Measurements from ENCODE around the gene NLN.
A peak's percentile ranks its signal among the peaks of the same experiment; 100 is the strongest.
"Not testable (repeated sequence)": the region's sequence is repeated elsewhere in the genome, so short reads cannot be mapped to it uniquely, and the experiment has no call there.

NLN gene

GRCh38 chr5:65847019-65847418, 125.0 kb downstream of the NLN start:
- not testable (repeated sequence) for H3K4me1 ChIP-seq (ENCODE audit: control insufficient read depth, insufficient read depth, low read length, unreplicated experiment); H3K4me3 ChIP-seq (ENCODE audit: low read depth, low read length); H3K36me3 ChIP-seq (ENCODE audit: insufficient read depth, low read length); H3K27ac ChIP-seq (ENCODE audit: low read depth, low read length); H3K79me2 ChIP-seq (ENCODE audit: control insufficient read depth, insufficient read depth, low read length, unreplicated experiment); H2AFZ ChIP-seq (ENCODE audit: low read length, unreplicated experiment); H3K27me3 ChIP-seq (ENCODE audit: insufficient read depth, low read length)

DNA sequence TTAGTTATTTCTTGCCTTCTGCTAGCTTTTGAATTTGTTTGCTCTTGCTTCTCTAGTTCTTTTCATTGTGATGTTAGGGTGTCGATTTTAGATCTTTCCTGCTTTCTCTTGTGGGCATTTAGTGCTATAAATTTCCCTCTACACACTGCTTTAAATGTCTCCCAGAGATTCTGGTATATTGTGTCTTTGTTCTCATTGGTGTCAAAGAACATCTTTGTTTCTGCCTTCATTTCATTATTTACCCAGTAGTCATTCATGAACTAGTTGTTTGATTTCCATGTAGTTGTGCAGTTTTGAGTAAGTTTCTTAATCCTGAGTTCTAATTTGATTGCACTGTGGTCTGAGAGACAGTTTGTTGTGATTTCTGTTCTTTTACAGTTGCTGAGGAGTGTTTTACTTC, 127.9 kb downstream of the NLN start:
- not testable (repeated sequence) for H3K27me3 ChIP-seq (ENCODE audit: insufficient read depth, low read length); H3K4me3 ChIP-seq (ENCODE audit: low read depth, low read length); H3K36me3 ChIP-seq (ENCODE audit: insufficient read depth, low read length); H3K27ac ChIP-seq (ENCODE audit: low read depth, low read length); H3K4me1 ChIP-seq (ENCODE audit: control insufficient read depth, insufficient read depth, low read length, unreplicated experiment); H2AFZ ChIP-seq (ENCODE audit: low read length, unreplicated experiment); H3K79me2 ChIP-seq (ENCODE audit: control insufficient read depth, insufficient read depth, low read length, unreplicated experiment)

GRCh38 chr5:65854925-65855324, 132.9 kb downstream of the NLN start:
- Histone ChIP-seq H3K4me1 (ENCODE audit: control insufficient read depth, insufficient read depth, low read length, unreplicated experiment) (peaks cover 23% of the 10 kb centered on the region), H3K4me3 (ENCODE audit: low read depth, low read length) (no peak overlapping the region), H2AFZ (ENCODE audit: low read length, unreplicated experiment) (no peak overlapping the region), H3K27ac (ENCODE audit: low read depth, low read length) (no peak overlapping the region), H3K79me2 (ENCODE audit: control insufficient read depth, insufficient read depth, low read length, unreplicated experiment) (no peaks in the 10 kb centered on the region), H3K27me3 (ENCODE audit: insufficient read depth, low read length) (no peaks in the 10 kb centered on the region), H3K36me3 (ENCODE audit: insufficient read depth, low read length) (no peaks in the 10 kb centered on the region)

DNA sequence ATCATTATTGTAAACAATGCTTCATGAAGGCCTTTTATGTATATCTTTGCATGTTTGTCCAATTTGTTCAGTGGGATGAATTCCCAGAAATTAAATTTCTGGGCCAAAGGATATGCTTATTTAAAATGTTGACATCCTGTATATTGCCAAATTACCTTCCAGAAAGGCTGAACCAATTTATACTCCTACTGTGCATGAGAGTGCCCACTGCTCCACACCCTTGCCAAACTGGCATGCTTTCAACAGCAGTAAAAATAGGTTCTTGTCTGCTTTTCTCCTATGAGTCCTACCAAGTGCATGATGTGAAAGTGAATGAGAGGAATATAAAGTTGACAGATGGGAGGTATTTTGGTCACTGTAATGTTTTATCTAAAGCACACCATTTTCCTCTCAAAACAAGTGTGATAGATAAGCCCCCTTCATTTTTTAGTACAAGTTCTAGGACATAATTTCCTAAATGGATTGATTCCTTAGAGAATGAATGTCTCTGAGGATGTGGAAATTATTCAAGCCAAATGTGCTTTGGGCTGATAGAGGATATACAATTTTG, 133.8 kb downstream of the NLN start:
- no peak overlapping the region for H2AFZ ChIP-seq (ENCODE audit: low read length, unreplicated experiment)
- H3K27me3 ChIP-seq (ENCODE audit: insufficient read depth, low read length) = no peaks in the 10 kb centered on the region
- no peaks in the 10 kb centered on the region for H3K36me3 ChIP-seq (ENCODE audit: insufficient read depth, low read length)
- peaks cover 32% of the 10 kb centered on the region for H3K4me1 ChIP-seq (ENCODE audit: control insufficient read depth, insufficient read depth, low read length, unreplicated experiment)
- no peak overlapping the region for H3K27ac ChIP-seq (ENCODE audit: low read depth, low read length)
- no peaks in the 10 kb centered on the region for H3K79me2 ChIP-seq (ENCODE audit: control insufficient read depth, insufficient read depth, low read length, unreplicated experiment)
- H3K4me3 ChIP-seq (ENCODE audit: low read depth, low read length) = no peak overlapping the region

DNA sequence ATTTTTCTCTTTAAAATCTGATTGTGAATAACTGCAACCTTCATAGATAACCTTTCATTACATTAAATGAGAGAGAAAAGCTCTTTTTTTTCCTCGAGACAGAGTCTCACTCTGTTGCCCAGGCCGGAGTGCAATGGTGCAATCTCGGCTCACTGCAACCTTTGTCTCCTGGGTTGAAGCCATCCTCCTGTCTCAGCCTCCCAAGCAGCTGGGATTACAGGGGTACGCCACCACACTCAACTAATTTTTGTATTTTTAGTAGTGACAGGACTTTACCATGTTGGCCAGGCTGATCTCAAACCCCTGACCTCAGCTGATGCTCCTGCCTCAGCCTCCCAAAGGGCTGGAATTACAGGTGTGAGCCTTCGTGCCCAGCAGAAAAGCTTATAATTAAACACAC, 134.5 kb downstream of the NLN start:
- Histone ChIP-seq H3K79me2 (ENCODE audit: control insufficient read depth, insufficient read depth, low read length, unreplicated experiment) (no peaks in the 10 kb centered on the region), H3K27me3 (ENCODE audit: insufficient read depth, low read length) (no peaks in the 10 kb centered on the region), H2AFZ (ENCODE audit: low read length, unreplicated experiment) (no peak overlapping the region), H3K27ac (ENCODE audit: low read depth, low read length) (no peak overlapping the region), H3K4me1 (ENCODE audit: control insufficient read depth, insufficient read depth, low read length, unreplicated experiment) (peaks cover 37% of the 10 kb centered on the region), H3K36me3 (ENCODE audit: insufficient read depth, low read length) (no peaks in the 10 kb centered on the region), H3K4me3 (ENCODE audit: low read depth, low read length) (no peak overlapping the region)

- Histone ChIP-seq H3K79me2 (ENCODE audit: control insufficient read depth, insufficient read depth, low read length, unreplicated experiment) (no peaks in the 10 kb centered on the region), H3K4me3 (ENCODE audit: low read depth, low read length) (no peak overlapping the region), H3K27me3 (ENCODE audit: insufficient read depth, low read length) (no peaks in the 10 kb centered on the region), H3K36me3 (ENCODE audit: insufficient read depth, low read length) (no peaks in the 10 kb centered on the region), H3K27ac (ENCODE audit: low read depth, low read length) (no peak overlapping the region), H2AFZ (ENCODE audit: low read length, unreplicated experiment) (peak overlapping the region; percentile 49), H3K4me1 (ENCODE audit: control insufficient read depth, insufficient read depth, low read length, unreplicated experiment) (peaks cover 48% of the 10 kb centered on the region)
Observed at GRCh38 chr5:65858316-65858715, 136.3 kb downstream of the NLN start.

- Histone ChIP-seq H3K79me2 (ENCODE audit: control insufficient read depth, insufficient read depth, low read length, unreplicated experiment) (no peaks in the 10 kb centered on the region), H3K4me3 (ENCODE audit: low read depth, low read length) (no peak overlapping the region), H3K27me3 (ENCODE audit: insufficient read depth, low read length) (no peaks in the 10 kb centered on the region), H3K4me1 (ENCODE audit: control insufficient read depth, insufficient read depth, low read length, unreplicated experiment) (peaks cover 44% of the 10 kb centered on the region), H3K36me3 (ENCODE audit: insufficient read depth, low read length) (no peaks in the 10 kb centered on the region), H2AFZ (ENCODE audit: low read length, unreplicated experiment) (no peak overlapping the region), H3K27ac (ENCODE audit: low read depth, low read length) (peak overlapping the region; percentile 97)
Observed at GRCh38 chr5:65861830-65862241, 139.8 kb downstream of the NLN start.

DNA sequence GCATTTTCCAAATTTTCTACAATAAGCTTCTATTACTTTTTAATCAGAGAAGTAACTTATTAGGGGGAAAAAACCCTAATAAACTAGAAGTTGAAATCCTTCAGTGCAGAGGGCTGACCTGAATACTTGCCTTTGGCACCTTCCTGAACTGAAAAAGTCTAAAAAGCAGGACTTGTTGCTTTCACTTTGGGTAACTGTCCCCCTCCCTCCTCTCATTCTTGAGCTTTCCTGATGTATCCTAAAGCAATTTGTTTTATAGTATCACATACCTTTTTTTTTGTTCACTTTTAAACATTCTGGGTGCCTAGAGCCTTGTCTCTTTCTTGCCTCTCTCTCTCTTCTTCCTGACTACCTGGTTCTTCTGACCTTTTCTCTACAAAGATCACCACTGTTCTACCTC, 140.4 kb downstream of the NLN start:
- Histone ChIP-seq H3K4me3 (ENCODE audit: low read depth, low read length) (peak overlapping the region; percentile 50), H3K36me3 (ENCODE audit: insufficient read depth, low read length) (no peaks in the 10 kb centered on the region), H2AFZ (ENCODE audit: low read length, unreplicated experiment) (peak overlapping the region; percentile 84), H3K4me1 (ENCODE audit: control insufficient read depth, insufficient read depth, low read length, unreplicated experiment) (peaks cover 44% of the 10 kb centered on the region), H3K27me3 (ENCODE audit: insufficient read depth, low read length) (no peaks in the 10 kb centered on the region), H3K27ac (ENCODE audit: low read depth, low read length) (peak overlapping the region; percentile 97), H3K79me2 (ENCODE audit: control insufficient read depth, insufficient read depth, low read length, unreplicated experiment) (no peaks in the 10 kb centered on the region)

DNA sequence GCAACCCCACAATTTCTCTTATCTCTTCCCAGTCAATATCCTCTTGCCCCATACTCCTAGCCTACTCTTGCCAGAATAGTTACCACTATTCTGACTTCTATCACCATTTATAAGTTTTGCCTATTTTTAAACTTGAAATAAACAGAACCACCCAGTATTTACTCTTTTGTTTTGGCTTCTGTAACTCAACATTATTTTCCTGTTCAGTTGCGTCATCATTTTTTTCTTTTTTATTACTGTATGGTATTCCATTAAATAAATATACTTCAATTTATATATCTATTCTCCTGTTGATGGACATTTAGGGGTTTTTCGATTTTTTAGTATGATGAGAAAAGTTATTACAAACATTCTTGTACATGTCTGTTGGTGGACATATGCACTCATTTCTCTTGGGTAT, 141.7 kb downstream of the NLN start:
- Histone ChIP-seq H3K27ac (ENCODE audit: low read depth, low read length) (no peak overlapping the region), H3K27me3 (ENCODE audit: insufficient read depth, low read length) (no peaks in the 10 kb centered on the region), H3K4me3 (ENCODE audit: low read depth, low read length) (no peak overlapping the region), H3K79me2 (ENCODE audit: control insufficient read depth, insufficient read depth, low read length, unreplicated experiment) (no peaks in the 10 kb centered on the region), H3K4me1 (ENCODE audit: control insufficient read depth, insufficient read depth, low read length, unreplicated experiment) (peaks cover 41% of the 10 kb centered on the region), H3K36me3 (ENCODE audit: insufficient read depth, low read length) (no peaks in the 10 kb centered on the region), H2AFZ (ENCODE audit: low read length, unreplicated experiment) (no peak overlapping the region)

DNA sequence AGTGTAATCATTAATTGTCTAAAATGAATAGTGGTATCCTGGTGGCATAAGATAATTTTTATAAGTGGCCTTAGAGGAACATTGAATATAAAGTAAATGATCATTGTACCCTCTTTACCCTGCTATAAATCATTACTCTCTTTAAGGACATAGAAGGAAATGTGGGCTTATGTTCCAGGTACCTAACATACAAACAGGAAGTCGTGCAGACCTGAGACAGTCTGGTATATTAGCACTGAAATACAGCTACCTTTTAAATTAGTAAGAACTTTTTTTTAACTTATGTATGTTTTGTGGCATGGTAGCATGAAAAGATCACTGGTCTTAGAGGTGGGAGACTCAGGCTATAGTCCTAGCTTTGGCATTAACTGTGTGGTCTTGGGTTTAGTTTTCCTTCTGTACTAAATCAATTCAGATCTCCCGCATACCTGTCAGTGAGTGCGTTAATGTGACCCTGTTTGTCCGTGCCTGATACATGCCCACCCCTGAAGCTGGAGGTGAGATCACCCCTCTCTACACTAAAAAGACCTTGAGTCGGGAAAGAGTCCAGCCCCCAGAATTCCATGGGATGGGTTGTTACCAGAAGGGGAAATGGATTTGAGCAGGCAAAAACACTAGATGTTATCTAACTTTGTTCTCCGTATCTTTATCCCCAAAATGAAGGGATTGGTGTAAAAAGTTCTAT, 145.0 kb downstream of the NLN start:
- Histone ChIP-seq H2AFZ (ENCODE audit: low read length, unreplicated experiment) (peak overlapping the region; percentile 39), H3K4me1 (ENCODE audit: control insufficient read depth, insufficient read depth, low read length, unreplicated experiment) (peaks cover 21% of the 10 kb centered on the region), H3K36me3 (ENCODE audit: insufficient read depth, low read length) (no peaks in the 10 kb centered on the region), H3K27ac (ENCODE audit: low read depth, low read length) (no peak overlapping the region), H3K4me3 (ENCODE audit: low read depth, low read length) (no peak overlapping the region), H3K27me3 (ENCODE audit: insufficient read depth, low read length) (no peaks in the 10 kb centered on the region), H3K79me2 (ENCODE audit: control insufficient read depth, insufficient read depth, low read length, unreplicated experiment) (no peaks in the 10 kb centered on the region)

GRCh38 chr5:65867542-65868195, 145.7 kb downstream of the NLN start:
- no peak overlapping the region for H3K27ac ChIP-seq (ENCODE audit: low read depth, low read length)
- peaks cover 16% of the 10 kb centered on the region for H3K4me1 ChIP-seq (ENCODE audit: control insufficient read depth, insufficient read depth, low read length, unreplicated experiment)
- peak overlapping the region; percentile 39 for H2AFZ ChIP-seq (ENCODE audit: low read length, unreplicated experiment)

More at GRCh38 chr5:65867542-65868195, 145.7 kb downstream of the NLN start:
- Histone ChIP-seq H3K36me3 (ENCODE audit: insufficient read depth, low read length) (no peaks in the 10 kb centered on the region), H3K79me2 (ENCODE audit: control insufficient read depth, insufficient read depth, low read length, unreplicated experiment) (no peaks in the 10 kb centered on the region), H3K27me3 (ENCODE audit: insufficient read depth, low read length) (no peaks in the 10 kb centered on the region), H3K4me3 (ENCODE audit: low read depth, low read length) (no peak overlapping the region)

Measured in ACC112 (cell line).